Fibroblast of mammary gland (primary cell): ENCODE measurements around the gene PROSER1.
"Not testable (repeated sequence)": the region's sequence is repeated elsewhere in the genome, so short reads cannot be mapped to it uniquely, and the experiment has no call there.

ENCODE experiments used
- DNase-seq: peaks from one replicate; pipeline ENCODE4 v3.0.0-alpha.2; 2010; ENCODE audit warnings: low read depth
- H3K4me3 ChIP-seq: 2 replicates; pipeline ENCODE4 v1.5.1; 2011; ENCODE audit warnings: low read depth, mild to moderate bottlenecking, low read length, moderate library complexity; ENCODE audit not compliant: control insufficient read depth
- TF ChIP-seq, protein P1 (sequence below): conservative IDR thresholded peaks from 2 replicates; pipeline ENCODE4 v1.5.1; 2011; ENCODE audit warnings: low read depth, low read length, inconsistent platforms; ENCODE audit not compliant: control insufficient read depth, insufficient read depth

Gene PROSER1

DNA sequence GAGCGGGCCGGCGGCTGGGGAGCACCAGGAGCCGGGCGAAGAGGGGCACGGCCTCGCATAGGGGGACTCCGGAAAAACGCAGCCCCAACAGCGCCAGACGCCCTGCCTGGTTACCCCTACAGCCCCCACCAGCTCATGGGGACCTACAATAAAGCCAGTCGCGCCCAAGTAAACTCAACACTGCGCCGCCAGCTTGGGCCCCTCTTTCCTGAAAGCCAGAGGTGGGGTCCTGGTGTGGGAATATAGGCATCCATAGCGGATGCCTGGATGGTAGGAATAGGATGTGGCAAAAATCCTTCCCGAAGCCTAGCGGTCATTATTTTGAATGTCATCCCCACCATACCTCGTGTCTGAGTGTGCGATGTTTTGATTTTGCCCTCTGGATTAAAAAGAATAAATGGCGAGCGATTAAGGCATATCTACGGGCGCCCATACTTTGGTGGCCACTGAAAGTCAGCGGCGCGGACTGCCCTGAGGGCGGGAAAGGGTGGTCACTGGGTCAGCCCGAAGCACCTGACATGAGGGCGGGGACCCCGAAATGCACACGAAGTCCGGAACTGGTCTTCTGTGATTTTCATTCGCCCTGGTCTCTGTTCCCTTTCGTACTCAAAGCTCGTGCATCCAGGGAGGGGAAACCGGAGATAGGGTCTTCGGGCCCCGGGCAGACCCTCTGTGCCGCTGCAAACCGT, at the start of gene PROSER1, which contains the start of gene NHLRC3:
Gene PROSER1 (minus strand): TSS at position 210 of the 689 bp plus-strand sequence. CDS start 847 bp downstream, outside the sequence.
Gene NHLRC3 (plus strand): TSS at position 577 of the 689 bp plus-strand sequence. CDS start 184 bp downstream, outside the sequence.
- TF ChIP-seq, protein P1, sequence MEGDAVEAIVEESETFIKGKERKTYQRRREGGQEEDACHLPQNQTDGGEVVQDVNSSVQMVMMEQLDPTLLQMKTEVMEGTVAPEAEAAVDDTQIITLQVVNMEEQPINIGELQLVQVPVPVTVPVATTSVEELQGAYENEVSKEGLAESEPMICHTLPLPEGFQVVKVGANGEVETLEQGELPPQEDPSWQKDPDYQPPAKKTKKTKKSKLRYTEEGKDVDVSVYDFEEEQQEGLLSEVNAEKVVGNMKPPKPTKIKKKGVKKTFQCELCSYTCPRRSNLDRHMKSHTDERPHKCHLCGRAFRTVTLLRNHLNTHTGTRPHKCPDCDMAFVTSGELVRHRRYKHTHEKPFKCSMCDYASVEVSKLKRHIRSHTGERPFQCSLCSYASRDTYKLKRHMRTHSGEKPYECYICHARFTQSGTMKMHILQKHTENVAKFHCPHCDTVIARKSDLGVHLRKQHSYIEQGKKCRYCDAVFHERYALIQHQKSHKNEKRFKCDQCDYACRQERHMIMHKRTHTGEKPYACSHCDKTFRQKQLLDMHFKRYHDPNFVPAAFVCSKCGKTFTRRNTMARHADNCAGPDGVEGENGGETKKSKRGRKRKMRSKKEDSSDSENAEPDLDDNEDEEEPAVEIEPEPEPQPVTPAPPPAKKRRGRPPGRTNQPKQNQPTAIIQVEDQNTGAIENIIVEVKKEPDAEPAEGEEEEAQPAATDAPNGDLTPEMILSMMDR, result no peak
- peak within 1 kb of the TSS; percentile 98 for H3K4me3 ChIP-seq
- DNase-seq, result peak; percentile 88

DNA sequence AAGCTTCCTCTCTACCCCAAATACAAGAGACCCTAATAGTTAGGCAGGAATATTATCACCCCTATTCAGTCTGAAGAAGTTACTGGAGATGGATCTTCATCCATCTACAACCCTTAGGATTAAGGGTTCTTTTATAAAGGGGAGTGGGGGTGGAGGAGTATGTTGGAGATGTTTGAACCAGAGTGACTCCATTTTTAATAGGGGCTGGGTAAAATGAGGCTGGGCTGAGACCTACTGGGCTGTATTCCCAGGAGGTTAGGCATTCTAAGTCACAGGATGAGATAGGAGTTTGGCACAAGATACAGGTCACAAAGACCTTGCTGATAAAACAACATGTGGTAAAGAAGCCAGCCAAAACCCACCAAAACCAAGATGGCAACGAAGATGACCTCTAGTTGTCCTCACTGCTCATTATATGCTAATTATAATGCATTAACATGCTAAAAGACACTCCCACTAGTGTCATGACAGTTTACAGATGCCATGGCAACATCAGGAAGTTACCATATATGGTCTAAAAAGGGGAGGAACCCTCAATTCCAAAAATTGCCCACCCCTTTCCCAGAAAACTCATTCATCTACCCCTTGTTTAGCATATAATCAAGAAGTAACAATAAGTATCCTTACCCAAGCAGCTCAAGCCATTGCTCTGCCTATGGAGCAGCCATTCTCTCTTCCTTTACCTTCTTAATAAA, 48.5 kb upstream of the PROSER1 start:
- not testable (repeated sequence) for H3K4me3 ChIP-seq, DNase-seq

DNA sequence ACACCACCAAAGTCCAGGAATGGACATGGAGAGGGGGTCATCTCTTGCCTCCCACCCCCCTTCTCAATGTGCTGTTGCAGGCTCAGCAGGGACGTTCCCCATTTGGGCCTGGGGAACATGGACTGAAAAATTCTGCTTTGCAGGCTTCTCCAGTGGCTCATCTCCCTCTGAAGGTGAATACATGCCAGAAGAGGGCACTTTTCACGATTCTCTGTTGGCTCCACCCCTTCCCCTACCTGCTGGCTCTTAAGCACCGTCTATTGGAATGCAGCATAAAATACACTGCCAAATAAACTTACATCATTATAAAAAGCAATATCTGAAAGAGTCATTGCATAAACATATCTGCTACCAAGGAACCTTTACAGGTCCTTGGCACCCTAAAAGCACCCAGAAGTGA, 36.1 kb upstream of the PROSER1 start:
- H3K4me3 ChIP-seq, result no peak overlapping the region
- no peak for DNase-seq
- TF ChIP-seq, protein P1, result no peak

DNA sequence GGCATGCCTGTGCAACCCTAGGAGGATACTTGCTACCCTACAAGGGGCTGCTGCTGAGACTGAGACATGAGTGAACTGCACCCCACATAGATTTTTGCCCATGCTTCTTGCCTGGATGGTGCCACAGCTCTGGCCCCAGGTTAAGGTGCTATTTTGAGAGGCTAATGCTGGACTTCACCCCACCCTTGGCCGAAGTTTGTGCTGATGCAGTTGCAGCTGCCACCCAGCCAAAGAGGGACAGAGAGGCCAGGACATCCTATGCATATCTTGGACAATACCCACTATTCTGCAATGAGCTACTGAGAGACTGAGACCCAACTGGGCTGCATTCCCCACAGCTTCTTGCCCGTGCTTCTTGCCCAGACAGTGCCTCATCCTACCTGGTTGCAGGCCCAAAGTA, 35.0 kb upstream of the PROSER1 start:
- TF ChIP-seq, protein P1, result no peak
- no peak for DNase-seq
- H3K4me3 ChIP-seq, result no peak overlapping the region

DNA sequence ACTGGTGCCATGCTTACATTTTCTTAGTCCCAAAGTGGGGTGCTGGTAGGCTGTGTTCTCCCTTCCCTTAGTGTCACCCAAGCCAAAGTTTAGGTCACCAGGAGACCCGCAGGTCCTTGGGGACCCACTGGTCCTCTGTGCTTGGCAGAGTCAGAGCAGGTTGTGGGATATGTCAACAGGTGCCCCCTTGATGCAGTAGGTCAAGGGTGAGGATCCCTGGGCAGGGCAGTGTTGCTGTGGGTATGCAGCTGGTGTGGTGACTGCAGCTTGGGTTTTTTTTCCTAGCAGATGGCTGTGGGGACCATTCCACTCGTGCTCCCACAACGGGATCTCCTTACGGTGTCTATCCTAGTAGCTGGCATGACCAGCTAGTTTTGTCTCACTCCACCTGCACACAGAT, 24.1 kb upstream of the PROSER1 start:
- no peak for DNase-seq
- H3K4me3 ChIP-seq, result no peak overlapping the region
- TF ChIP-seq, protein P1, result no peak

DNA sequence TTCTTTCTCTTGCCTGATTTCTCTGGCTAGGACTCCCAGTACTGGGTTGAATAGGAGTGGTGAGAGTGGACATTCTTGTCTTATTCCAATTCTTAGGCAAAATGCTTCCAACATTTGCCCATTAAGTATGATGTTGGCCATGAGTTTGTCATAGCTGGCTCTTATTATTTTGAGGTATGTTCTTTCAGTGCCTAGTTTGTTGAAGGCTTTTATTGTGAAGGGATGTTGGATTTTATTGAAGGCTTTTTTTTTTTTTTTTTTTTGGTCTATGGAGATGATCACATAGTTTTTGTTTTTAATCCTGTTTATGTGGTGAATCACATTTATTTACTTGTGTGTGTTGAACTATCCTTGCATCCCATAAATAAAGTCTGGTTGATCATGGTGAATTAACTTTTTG, 20.2 kb upstream of the PROSER1 start:
- no peak overlapping the region for H3K4me3 ChIP-seq
- TF ChIP-seq, protein P1, result no peak
- DNase-seq, result no peak

DNA sequence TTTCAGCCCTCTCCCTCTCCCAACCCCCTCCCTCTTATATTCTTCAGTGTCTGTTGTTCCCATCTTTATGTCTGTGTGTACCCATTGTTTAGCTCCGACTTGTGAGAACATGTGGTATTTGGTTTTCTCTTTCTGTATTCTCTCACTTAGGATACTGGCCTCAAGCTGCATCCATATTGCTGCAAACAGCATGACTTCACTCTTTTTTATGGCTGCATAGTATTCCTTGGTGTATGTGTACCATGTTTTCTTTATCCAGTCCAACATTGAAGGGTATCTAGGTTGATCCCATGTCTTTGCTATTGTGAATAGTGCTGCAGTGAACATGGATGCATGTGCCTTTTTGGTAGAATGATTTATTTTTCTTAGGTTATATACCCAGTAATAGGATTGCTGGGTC, 18.1 kb upstream of the PROSER1 start:
- TF ChIP-seq, protein P1, result no peak
- DNase-seq, result no peak
- H3K4me3 ChIP-seq, result no peak overlapping the region
